ENCODE data around the gene TIMM44.
A peak's percentile ranks its signal among the peaks of the same experiment; 100 is the strongest.

DNA sequence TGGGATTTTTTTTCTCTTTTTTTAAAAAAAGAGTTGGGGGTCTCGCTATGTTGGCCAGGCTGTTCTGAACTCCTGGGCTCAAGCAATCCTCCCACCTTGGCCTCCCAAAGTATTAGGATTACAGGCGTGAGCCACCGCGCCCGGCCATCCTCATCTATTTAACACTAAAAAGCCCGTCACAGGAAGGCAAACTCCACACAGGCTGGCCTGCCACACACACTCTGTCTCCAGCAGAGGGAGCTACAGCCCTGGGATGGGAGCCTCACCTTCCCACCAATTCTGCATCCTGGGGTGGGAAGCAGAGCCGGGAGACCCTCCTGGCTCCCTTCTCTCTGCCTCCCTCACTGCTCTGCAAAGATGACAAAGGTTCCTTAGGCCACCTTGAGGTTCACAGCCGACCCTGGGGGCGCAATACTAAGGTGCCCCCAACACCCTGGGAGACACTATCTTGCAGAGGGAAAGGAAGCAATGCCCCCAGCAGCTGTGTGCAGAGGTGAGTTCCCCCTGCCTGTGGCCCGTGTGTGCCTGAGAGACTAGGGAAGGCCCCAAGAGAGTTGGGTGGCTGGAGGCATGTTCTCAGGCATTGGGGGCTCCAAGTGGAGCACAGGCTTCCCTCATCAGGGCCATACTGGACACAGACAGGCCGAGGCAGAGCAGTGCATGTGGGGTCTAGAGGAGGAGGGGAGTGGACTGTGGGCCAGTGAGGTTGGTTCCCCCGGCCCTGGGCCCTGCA lies 27.4 kb upstream of the TIMM44 start:
- TF ChIP-seq CTCF (conservative IDR thresholded peaks at IDR 0.05; ENCODE audit: low read depth, low read length) (peak; percentile 85), EZH2 (IDR thresholded peaks at IDR 0.05; ENCODE audit: borderline replicate concordance, low read depth, low read length, poor library complexity, severe bottlenecking) (no peak)

Measured in A673 (cell line).